Stimulated activated CD8-positive, alpha-beta memory T cell treated with anti-CD3 and anti-CD28 coated beads, Interleukin-15, amount 100 ng/mL, for 24 hours (primary cell): ENCODE data around the gene SUZ12.
"Not testable (repeated sequence)": the region's sequence is repeated elsewhere in the genome, so short reads cannot be mapped to it uniquely, and the experiment has no call there.

Experiments used
- DNase-seq: peaks from one replicate; pipeline ENCODE4 v3.0.0-alpha.2; 2020; ENCODE audit warnings: low read depth

The SUZ12 gene

DNA sequence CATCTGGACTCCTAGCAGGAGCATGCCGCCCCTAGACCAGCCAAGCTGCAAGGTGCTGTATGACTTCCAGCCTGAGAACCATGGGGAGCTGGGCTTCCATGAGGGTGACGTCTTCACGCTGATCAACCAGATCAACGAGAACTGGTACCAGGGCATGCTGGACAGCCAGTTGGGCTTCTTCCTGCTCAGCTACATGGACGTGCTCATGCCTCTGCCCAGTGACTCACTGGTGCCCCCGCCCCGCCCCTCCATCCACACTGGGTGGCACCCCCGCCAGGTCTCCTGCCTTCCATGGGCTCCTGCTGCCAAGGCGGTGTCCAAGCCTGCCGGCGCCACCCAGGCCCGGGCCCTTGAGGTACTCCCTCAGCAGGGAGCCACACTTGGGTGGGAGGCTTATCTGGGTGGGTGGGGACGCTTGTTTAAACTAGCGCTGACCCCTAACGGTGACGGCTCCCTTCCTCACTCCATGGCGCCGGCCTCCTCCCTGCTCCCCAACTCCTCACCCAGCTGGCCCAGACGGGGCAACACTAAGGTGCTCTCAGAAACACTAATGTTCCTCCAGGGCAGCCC lies 104.6 kb downstream of the SUZ12 start:
- not testable (repeated sequence) for DNase-seq

DNA sequence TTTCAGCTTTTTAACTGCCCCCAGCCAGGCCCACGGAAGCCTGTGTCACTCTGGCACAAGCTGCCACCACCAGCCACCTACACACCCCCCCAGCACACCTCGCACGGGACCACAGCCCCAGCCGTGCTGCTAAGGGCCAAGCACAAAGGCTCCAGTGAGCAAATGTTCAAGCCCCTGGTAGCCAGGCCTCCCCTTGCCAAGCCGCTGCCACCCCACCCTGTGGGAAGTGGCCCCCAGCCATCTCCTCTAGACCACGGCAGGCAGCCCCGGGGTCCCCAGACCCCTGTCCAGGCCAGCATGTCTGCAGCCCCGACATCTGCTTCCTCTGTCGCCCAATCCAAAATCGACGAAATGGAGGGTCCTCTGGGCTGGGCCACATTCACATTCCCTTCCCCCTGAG lies 105.5 kb downstream of the SUZ12 start:
- not testable (repeated sequence) for DNase-seq

DNA sequence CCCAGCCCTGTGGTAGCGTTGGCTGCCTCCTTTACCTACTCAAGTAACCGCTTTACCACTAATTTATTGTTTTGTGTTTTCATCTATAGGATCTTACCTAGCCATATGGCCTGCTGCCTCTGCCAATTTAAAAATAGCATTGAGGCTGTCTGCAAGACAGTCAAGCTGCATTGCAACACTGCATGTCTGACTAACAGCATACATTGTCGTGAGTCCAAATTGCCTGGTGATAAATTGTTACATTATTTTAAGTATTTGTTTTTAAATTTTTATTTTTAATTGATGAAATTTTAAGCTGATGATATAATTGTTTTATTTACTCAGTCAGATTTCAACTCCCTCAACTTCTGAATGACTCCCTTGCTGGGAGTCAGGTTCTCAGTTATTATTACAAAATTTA lies 108.8 kb downstream of the SUZ12 start:
- DNase-seq = not testable (repeated sequence)

DNA sequence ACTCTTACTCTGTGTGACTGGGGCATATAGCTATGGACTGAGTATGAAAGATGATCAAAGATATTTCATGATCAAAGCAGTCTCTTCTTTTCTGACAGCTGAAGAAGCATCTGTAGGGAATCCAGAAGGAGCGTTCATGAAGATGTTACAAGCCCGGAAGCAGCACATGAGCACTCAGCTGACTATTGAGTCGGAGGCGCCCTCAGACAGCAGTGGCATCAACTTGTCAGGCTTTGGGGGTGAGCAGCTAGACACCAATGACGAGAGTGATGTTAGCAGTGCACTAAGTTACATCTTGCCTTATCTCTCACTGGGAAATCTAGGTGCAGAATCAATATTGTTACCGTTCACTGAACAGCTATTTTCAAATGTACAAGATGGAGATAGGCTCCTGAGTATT lies 110.9 kb downstream of the SUZ12 start:
- not testable (repeated sequence) for DNase-seq
